GM19035 (cell line): ENCODE data around the gene ESPNL.

Experiments used
- ATAC-seq: cut with Tn5 transposase; IDR thresholded peaks from one replicate; pipeline ENCODE4 v1.9.1; 2021; ENCODE audit not compliant: unreplicated experiment

Gene ESPNL

GRCh38 chr2:238127165-238128060 is 27.3 kb downstream of the ESPNL start:
- ATAC-seq = no peak

- ATAC-seq = no peak
These were observed 27.9 kb downstream of the ESPNL start for GRCh38 chr2:238128061-238128440.

GRCh38 chr2:238128534-238129001 is 28.4 kb downstream of the ESPNL start:
- no peak for ATAC-seq

- ATAC-seq = no peak
These were observed 29.2 kb downstream of the ESPNL start for GRCh38 chr2:238129166-238130010.

GRCh38 chr2:238130111-238130695 is 30.1 kb downstream of the ESPNL start:
- no peak for ATAC-seq

- ATAC-seq = no peak
These were observed 30.8 kb downstream of the ESPNL start for GRCh38 chr2:238130696-238131628.

- no peak for ATAC-seq
These were observed 31.8 kb downstream of the ESPNL start for GRCh38 chr2:238131761-238132462.

- ATAC-seq = no peak
These were observed 32.6 kb downstream of the ESPNL start for GRCh38 chr2:238132463-238133450.

- ATAC-seq = no peak
These were observed 33.6 kb downstream of the ESPNL start for GRCh38 chr2:238133499-238134392.

- ATAC-seq = no peak
These were observed 34.2 kb downstream of the ESPNL start for GRCh38 chr2:238134393-238134785.

GRCh38 chr2:238135601-238136150 is 35.5 kb downstream of the ESPNL start:
- ATAC-seq = no peak

- ATAC-seq = no peak
These were observed 36.8 kb downstream of the ESPNL start for GRCh38 chr2:238136820-238137537.

- ATAC-seq = no peak
These were observed 37.7 kb downstream of the ESPNL start for GRCh38 chr2:238137885-238138284.

- no peak for ATAC-seq
These were observed 38.4 kb downstream of the ESPNL start, which contains the start of gene KLHL30 for GRCh38 chr2:238138331-238139195. Gene KLHL30, plus strand, starts transcription at chr2:238138668. Its CDS starts 2,087 bp downstream, at chr2:238140755.

GRCh38 chr2:238139196-238140039 is 39.3 kb downstream of the ESPNL start:
- ATAC-seq = no peak
